Mesangial cell (primary cell): Measurements from ENCODE around the gene POLR1D. TPM values are rescaled to one million over a fixed set of nuclear protein-coding genes. Genes with fewer than 3 reads are reported as not detected.

Experiments used
- total RNA-seq: library from RNA; depleted of rRNA; stranded (reverse); fragments of >200 nt; gene quantifications from 2 replicates; pipeline ENCODE4 v1.2.3, GENCODE V29; 2015

POLR1D gene, protein sequence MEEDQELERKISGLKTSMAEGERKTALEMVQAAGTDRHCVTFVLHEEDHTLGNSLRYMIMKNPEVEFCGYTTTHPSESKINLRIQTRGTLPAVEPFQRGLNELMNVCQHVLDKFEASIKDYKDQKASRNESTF
- total RNA-seq, result 79.7 and 83.3 TPM in 2 replicates

DNA sequence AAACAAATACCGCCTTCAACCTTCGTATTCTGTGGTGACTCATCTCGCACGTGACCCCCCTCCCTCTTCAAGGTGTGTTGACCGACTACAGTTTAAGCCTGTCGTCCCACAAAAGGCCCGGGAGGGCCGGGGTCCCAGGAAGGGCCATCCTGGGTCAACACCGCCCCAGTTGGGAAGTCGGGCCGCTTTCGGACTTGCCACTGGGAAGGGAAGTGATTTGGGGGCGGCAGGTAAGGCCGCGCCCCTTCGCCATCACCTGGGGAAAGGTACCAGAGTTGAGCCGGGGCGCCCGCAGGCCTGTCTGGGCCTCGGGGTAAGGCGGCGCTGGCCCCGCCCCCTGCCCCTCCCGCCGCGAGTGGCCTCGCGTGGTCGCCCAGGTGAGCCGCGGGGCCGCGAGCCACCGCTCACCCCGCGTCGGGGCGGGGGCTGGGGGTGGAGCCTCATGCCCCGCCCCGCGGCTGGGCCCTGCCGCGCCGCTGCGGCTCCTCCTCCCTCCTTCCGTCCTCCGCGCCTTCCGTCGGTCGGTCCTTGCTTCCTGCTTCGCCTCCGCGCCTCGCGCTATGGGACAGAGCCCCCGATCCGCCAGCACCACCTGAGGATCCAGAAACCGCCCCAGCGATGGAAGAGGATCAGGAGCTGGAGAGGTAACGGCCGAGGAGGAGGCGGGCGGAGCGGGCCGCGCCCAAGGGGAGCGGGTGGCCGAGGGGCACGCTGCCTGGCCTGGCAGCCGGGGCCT, at the start of gene POLR1D:
Gene POLR1D (plus strand): TSS at position 527 of the 736 bp plus-strand sequence. CDS start 92 bp downstream, at position 619.

DNA sequence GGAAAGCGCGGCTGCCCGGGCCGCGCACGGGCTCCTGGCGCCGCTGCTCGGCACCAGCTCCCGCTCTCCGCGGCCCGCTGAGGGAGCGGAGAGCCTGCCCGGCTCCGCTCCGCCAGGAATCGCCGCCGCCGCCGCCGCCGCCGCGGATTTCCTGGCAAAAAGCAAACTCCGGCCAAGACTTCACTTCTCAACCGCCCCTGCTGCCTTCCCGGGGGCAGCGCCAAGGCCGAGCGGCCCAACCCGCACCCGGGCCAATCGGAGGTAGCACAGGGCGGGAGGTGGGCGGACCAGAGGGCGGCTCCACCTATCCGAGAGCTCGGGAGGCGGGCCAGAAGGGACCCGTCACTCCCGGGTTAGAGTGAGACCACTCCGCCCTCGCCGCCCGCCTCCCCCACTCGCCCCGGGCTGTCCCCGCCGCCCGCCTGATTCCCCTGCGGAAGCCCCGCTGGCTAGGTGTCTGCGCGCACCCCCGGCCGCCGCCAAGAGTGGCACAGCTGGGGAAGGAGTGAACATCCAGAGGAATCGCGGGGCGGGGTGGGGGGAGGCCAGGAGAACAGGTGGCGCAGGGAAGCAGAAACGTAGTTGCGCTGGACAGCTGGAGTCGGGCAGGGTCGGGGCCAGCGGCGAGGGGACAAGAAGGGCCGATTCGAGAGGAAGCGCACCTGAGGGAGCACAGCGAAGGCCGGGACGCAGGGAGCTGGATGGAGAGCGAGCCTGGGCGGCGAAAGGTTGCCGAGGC, 1.1 kb upstream of the POLR1D start, which contains the start of gene LNX2:
Gene LNX2 (minus strand): TSS at position 153 of the 739 bp plus-strand sequence. CDS start 38,826 bp downstream, outside the sequence.

Other genes starting within 250 kb of the POLR1D start
- 109 and 206 TPM in 2 replicates for gene GTF3A, start 197.3 kb upstream of the POLR1D start, total RNA-seq
- 26.0 and 30.1 TPM in 2 replicates for gene MTIF3, start 171.3 kb upstream of the POLR1D start, total RNA-seq
- 5.4 and 7.4 TPM in 2 replicates for gene LNX2, start 1.4 kb upstream of the POLR1D start, total RNA-seq
- not detected in 2 replicates for gene GSX1, start 170.6 kb downstream of the POLR1D start, total RNA-seq